Neuronal stem cell (in vitro differentiated cells): ENCODE data around the gene ING1.
"Not testable (repeated sequence)": the region's sequence is repeated elsewhere in the genome, so short reads cannot be mapped to it uniquely, and the experiment has no call there.

Experiments used
- DNase-seq: peaks from one replicate; pipeline ENCODE4 v3.0.0-alpha.2; 2013; ENCODE audit warnings: low spot score
- H2AFZ ChIP-seq: one replicate; pipeline ENCODE4 v1.6.1; 2013; ENCODE audit warnings: mild to moderate bottlenecking, low read length, inconsistent platforms
- H2AK5ac ChIP-seq: 2 replicates; pipeline ENCODE4 v1.6.1; 2013; ENCODE audit warnings: low read depth, mild to moderate bottlenecking, inconsistent platforms, low read length, moderate library complexity, mixed read lengths
- H2BK120ac ChIP-seq: 2 replicates; pipeline ENCODE4 v1.6.1; 2013; ENCODE audit warnings: low read depth, mild to moderate bottlenecking, inconsistent platforms, low read length, moderate library complexity, mixed read lengths
- H2BK12ac ChIP-seq: one replicate; pipeline ENCODE4 v1.6.1; 2013; ENCODE audit warnings: low read length, inconsistent platforms
- H2BK15ac ChIP-seq: 2 replicates; pipeline ENCODE4 v1.6.1; 2013; ENCODE audit warnings: mild to moderate bottlenecking, low read length, inconsistent platforms, mixed read lengths
- H2BK5ac ChIP-seq: one replicate; pipeline ENCODE4 v1.6.1; 2013; ENCODE audit warnings: inconsistent platforms, mild to moderate bottlenecking, low read length, moderate library complexity
- H3K14ac ChIP-seq: one replicate; pipeline ENCODE4 v1.6.1; 2013; ENCODE audit warnings: low read length, inconsistent platforms
- H3K18ac ChIP-seq: 2 replicates; pipeline ENCODE4 v1.6.1; 2013; ENCODE audit warnings: low read length, inconsistent platforms
- H3K23ac ChIP-seq: 2 replicates; pipeline ENCODE4 v1.6.1; 2013; ENCODE audit warnings: low read depth, mild to moderate bottlenecking, mixed read lengths, low read length, inconsistent platforms; ENCODE audit not compliant: poor library complexity
- H3K27ac ChIP-seq: replicated peaks from 3 replicates; pipeline ENCODE4 v1.5.1; 2013; ENCODE audit warnings: low read length, inconsistent platforms
- H3K27me3 ChIP-seq, 3 experiments: 2 replicates each; pipeline ENCODE4 v1.6.1; 2013; ENCODE audit warnings: low read length in 3 of 3, mild to moderate bottlenecking in 2 of 3, inconsistent platforms in 1 of 3, low read depth in 1 of 3, mixed read lengths in 1 of 3, moderate library complexity in 1 of 3; ENCODE audit not compliant: control insufficient read depth in 3 of 3, insufficient read depth in 3 of 3
- H3K36me3 ChIP-seq, 2 donors: replicated peaks in 1 of 2; 2 replicates each; pipeline ENCODE4 v1.6.1; 2013; ENCODE audit warnings: low read length in 2 of 2; ENCODE audit not compliant: control insufficient read depth in 2 of 2, insufficient read depth in 2 of 2
- H3K4ac ChIP-seq: 2 replicates; pipeline ENCODE4 v1.6.1; 2013; ENCODE audit warnings: inconsistent platforms, mild to moderate bottlenecking, low read length, moderate library complexity
- H3K4me1 ChIP-seq, 2 donors: 1 replicate in 1 of 2; 2 replicates in 1 of 2; pipeline ENCODE4 v1.6.1; 2013; ENCODE audit warnings: low read length in 2 of 2, low read depth in 1 of 2; ENCODE audit not compliant: control insufficient read depth in 2 of 2, insufficient read depth in 1 of 2
- H3K4me2 ChIP-seq: one replicate; pipeline ENCODE4 v1.6.1; 2013; ENCODE audit warnings: mild to moderate bottlenecking, low read length, inconsistent platforms; ENCODE audit not compliant: insufficient read depth, poor library complexity, severe bottlenecking
- H3K4me3 ChIP-seq, 2 donors: 2 replicates each; pipeline ENCODE4 v1.5.1; 2013; ENCODE audit warnings: low read length in 2 of 2, mild to moderate bottlenecking in 2 of 2, inconsistent platforms in 1 of 2, moderate library complexity in 1 of 2
- H3K79me1 ChIP-seq: one replicate; pipeline ENCODE4 v1.6.1; 2013; ENCODE audit warnings: low read depth, mild to moderate bottlenecking, inconsistent platforms, low read length, moderate library complexity
- H3K9ac ChIP-seq: one replicate; pipeline ENCODE4 v1.6.1; 2013; ENCODE audit warnings: mild to moderate bottlenecking, low read depth, low read length, inconsistent platforms; ENCODE audit not compliant: poor library complexity
- H3K9me3 ChIP-seq, 2 donors: replicated peaks in 1 of 2; 2 replicates each; pipeline versions ENCODE3 to v1.6.1; 2013; ENCODE audit warnings: low read length in 2 of 2, mild to moderate bottlenecking in 2 of 2, inconsistent platforms in 1 of 2, low read depth in 1 of 2, mixed read lengths in 1 of 2, moderate library complexity in 1 of 2; ENCODE audit not compliant: control insufficient read depth in 2 of 2, insufficient read depth in 1 of 2
- H4K8ac ChIP-seq: one replicate; pipeline ENCODE4 v1.6.1; 2013; ENCODE audit warnings: low read depth, mild to moderate bottlenecking, inconsistent platforms, low read length, moderate library complexity
- H4K91ac ChIP-seq: one replicate; pipeline ENCODE4 v1.6.1; 2013; ENCODE audit warnings: low read length, low read depth, mild to moderate bottlenecking, inconsistent platforms; ENCODE audit not compliant: poor library complexity
- WGBS, 2 donors: extraction: QIAGEN DNeasy Blood & Tissue Kit; methylation state at CpG; one replicate each; pipeline ENCODE4 v1.1.7; 2013; ENCODE audit warnings: missing lambda C conversion rate in 2 of 2, mixed read lengths in 1 of 2; ENCODE audit not compliant: insufficient read length in 2 of 2, insufficient replicate concordance in 1 of 2; ENCODE audit errors: extremely low coverage in 2 of 2; 5-methylcytosine and 5-hydroxymethylcytosine counted together

Gene ING1

DNA sequence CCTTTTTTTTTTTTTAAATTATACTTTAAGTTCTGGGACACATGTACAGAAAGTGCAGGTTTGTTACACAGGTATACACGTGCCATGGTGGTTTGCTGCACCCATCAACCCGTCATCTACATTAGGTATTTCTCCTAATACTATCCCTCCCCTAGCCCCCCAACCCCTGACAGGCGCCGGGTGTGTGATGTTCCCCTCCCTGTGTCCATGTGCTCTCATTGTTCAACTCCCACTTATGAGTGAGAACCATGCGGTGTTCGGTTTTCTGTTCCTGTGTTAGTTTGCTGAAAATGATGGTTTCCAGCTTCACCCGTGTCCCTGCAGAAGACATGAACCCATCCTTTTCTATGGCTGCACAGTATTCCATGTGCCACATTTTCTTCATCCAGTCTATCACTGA is 17.7 kb upstream of the ING1 start:
- not testable (repeated sequence) for H3K9me3 ChIP-seq, H3K4me2 ChIP-seq, H4K8ac ChIP-seq, H2BK15ac ChIP-seq, H3K4ac ChIP-seq, DNase-seq, H3K4me1 ChIP-seq, H2AFZ ChIP-seq, H3K4me3 ChIP-seq, H2AK5ac ChIP-seq, H3K14ac ChIP-seq, H4K91ac ChIP-seq, H2BK5ac ChIP-seq, H3K79me1 ChIP-seq, H3K27me3 ChIP-seq, H3K23ac ChIP-seq, H3K9ac ChIP-seq, H3K18ac ChIP-seq, H3K27ac ChIP-seq, H2BK12ac ChIP-seq, H2BK120ac ChIP-seq
- no CpG with 5 or more reads among the region's 7 CpGs for WGBS, 2 donors
- peaks cover 12 to 78% of the 10 kb centered on the region in 2 donors for H3K36me3 ChIP-seq

- Histone ChIP-seq H3K27me3 (no peaks in the 10 kb centered on the region), H3K27ac (no peak overlapping the region), H3K4me2 (no peak overlapping the region), H2AFZ (no peak overlapping the region), H2BK15ac (no peak overlapping the region), H4K8ac (no peak overlapping the region), H2BK5ac (no peak overlapping the region), H3K4me1 (no peaks in the 10 kb centered on the region), H2BK12ac (no peak overlapping the region), H3K9ac (no peak overlapping the region), H3K9me3 (no peaks in the 10 kb centered on the region), H3K4ac (no peak overlapping the region), H3K18ac (no peak overlapping the region), H3K14ac (no peak overlapping the region), H2BK120ac (no peak overlapping the region), H3K79me1 (no peaks in the 10 kb centered on the region), H3K23ac (no peak overlapping the region), H3K36me3 (peaks cover 12 to 78% of the 10 kb centered on the region in 2 donors), H4K91ac (no peak overlapping the region), H2AK5ac (no peak overlapping the region), H3K4me3 (no peak overlapping the region)
- WGBS, 2 donors: no CpG with 5 or more reads among the region's 10 CpGs
- DNase-seq: no peak
Observed at GRCh38 chr13:110696776-110697175, 16.7 kb upstream of the ING1 start.

DNA sequence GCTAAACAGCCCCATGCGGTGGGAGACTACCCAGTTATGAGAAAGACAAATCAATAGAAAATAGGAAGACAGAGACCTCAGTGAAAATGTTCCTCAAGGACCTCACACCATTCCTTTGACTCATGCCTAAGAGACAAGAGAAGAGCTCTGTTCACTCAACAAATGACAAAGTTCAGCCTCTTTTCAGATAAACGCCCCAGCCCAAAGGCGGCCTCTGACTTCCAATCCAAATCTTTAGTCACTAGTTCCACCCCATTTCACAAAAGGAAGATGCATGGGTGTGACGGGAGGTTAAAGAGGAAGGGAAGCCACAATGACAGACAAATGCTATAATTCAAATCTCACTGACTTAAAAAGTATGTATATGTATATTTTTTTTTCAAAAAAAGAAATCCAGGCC is 15.7 kb upstream of the ING1 start:
- H2AFZ ChIP-seq: no peak overlapping the region
- no peak overlapping the region for H2AK5ac ChIP-seq
- H3K4me3 ChIP-seq: no peak overlapping the region
- no peak overlapping the region for H4K8ac ChIP-seq
- no peak overlapping the region for H2BK12ac ChIP-seq
- H3K14ac ChIP-seq: no peak overlapping the region
- H2BK120ac ChIP-seq: no peak overlapping the region
- H4K91ac ChIP-seq: no peak overlapping the region
- no peak overlapping the region for H2BK5ac ChIP-seq
- no peak overlapping the region for H3K23ac ChIP-seq
- H3K4me2 ChIP-seq: no peak overlapping the region
- H3K4me1 ChIP-seq: peaks cover 0 to 3% of the 10 kb centered on the region in 2 donors
- H3K27me3 ChIP-seq: no peaks in the 10 kb centered on the region
- WGBS, 2 donors: no CpG with 5 or more reads among the region's 4 CpGs
- H3K9me3 ChIP-seq: no peaks in the 10 kb centered on the region
- no peak overlapping the region for H2BK15ac ChIP-seq
- peaks cover 12 to 89% of the 10 kb centered on the region in 2 donors for H3K36me3 ChIP-seq
- H3K27ac ChIP-seq: no peak overlapping the region
- H3K18ac ChIP-seq: no peak overlapping the region
- H3K9ac ChIP-seq: no peak overlapping the region
- DNase-seq: no peak
- no peak overlapping the region for H3K4ac ChIP-seq
- H3K79me1 ChIP-seq: no peaks in the 10 kb centered on the region

GRCh38 chr13:110698689-110699088 is 14.8 kb upstream of the ING1 start:
- Histone ChIP-seq H3K36me3 (peaks cover 12 to 90% of the 10 kb centered on the region in 2 donors), H3K9ac (no peak overlapping the region), H2BK120ac (no peak overlapping the region), H4K91ac (no peak overlapping the region), H2BK5ac (no peak overlapping the region), H3K9me3 (no peaks in the 10 kb centered on the region), H3K27me3 (no peaks in the 10 kb centered on the region), H2BK15ac (no peak overlapping the region), H2AFZ (no peak overlapping the region), H3K23ac (no peak overlapping the region), H3K27ac (no peak overlapping the region), H3K14ac (no peak overlapping the region), H3K4ac (no peak overlapping the region), H3K4me2 (no peak overlapping the region), H3K18ac (no peak overlapping the region), H2BK12ac (no peak overlapping the region), H2AK5ac (no peak overlapping the region), H3K4me1 (peaks cover 0 to 5% of the 10 kb centered on the region in 2 donors), H3K4me3 (no peak overlapping the region), H4K8ac (no peak overlapping the region), H3K79me1 (peaks cover 2% of the 10 kb centered on the region)
- DNase-seq: no peak
- no CpG with 5 or more reads among the region's 4 CpGs for WGBS, 2 donors
